GM18951 (cell line): ENCODE measurements around the gene CDC5L.

Experiments
- POLR2A ChIP-seq: IDR thresholded peaks from 4 replicates; pipeline ENCODE4 v1.6.1; 2011; ENCODE audit warnings: mild to moderate bottlenecking; ENCODE audit not compliant: insufficient read length, insufficient read depth; ENCODE audit errors: extremely low read depth
- in situ Hi-C: fragments of 300-500 bp; cut with MboI; formaldehyde crosslinking; loops from one replicate; pipeline ENCODE4 v1.12.0; 2022; ENCODE audit warnings: low sequenced_read_pairs, mixed read lengths, inconsistent platforms; ENCODE audit not compliant: unreplicated experiment

Gene CDC5L

GRCh38 chr6:44409207-44409794, 21.8 kb downstream of the CDC5L start:
- no peak for TF ChIP-seq POLR2A
- in situ Hi-C loops = no loop called here

GRCh38 chr6:44410363-44410762, 22.9 kb downstream of the CDC5L start:
- TF ChIP-seq POLR2A = no peak
- in situ Hi-C loops = no loop called here

GRCh38 chr6:44411141-44411540, 23.6 kb downstream of the CDC5L start:
- in situ Hi-C loops = no loop called here
- TF ChIP-seq POLR2A = no peak

GRCh38 chr6:44415449-44415848, 27.9 kb downstream of the CDC5L start:
- in situ Hi-C loops = no loop called here
- TF ChIP-seq POLR2A = no peak

- in situ Hi-C loops = no loop called here
- TF ChIP-seq POLR2A = no peak
Measured at GRCh38 chr6:44415873-44416502, 28.5 kb downstream of the CDC5L start.

- in situ Hi-C loops = no loop called here
Measured at GRCh38 chr6:44422531-44422930, 35.0 kb downstream of the CDC5L start.

GRCh38 chr6:44423306-44423705, 35.8 kb downstream of the CDC5L start:
- in situ Hi-C loops = no loop called here
- TF ChIP-seq POLR2A = no peak

More at GRCh38 chr6:44422531-44422930, 35.0 kb downstream of the CDC5L start:
- TF ChIP-seq POLR2A = no peak

GRCh38 chr6:44425951-44426350, 38.4 kb downstream of the CDC5L start:
- TF ChIP-seq POLR2A = no peak
- in situ Hi-C loops = no loop called here

GRCh38 chr6:44428682-44429081, 41.2 kb downstream of the CDC5L start:
- TF ChIP-seq POLR2A = no peak
- in situ Hi-C loops = no loop called here

- no peak for TF ChIP-seq POLR2A
- in situ Hi-C loops = no loop called here
Measured at GRCh38 chr6:44430326-44430725, 42.8 kb downstream of the CDC5L start.

- in situ Hi-C loops = no loop called here
- no peak for TF ChIP-seq POLR2A
Measured at GRCh38 chr6:44431118-44431725, 43.7 kb downstream of the CDC5L start.

- in situ Hi-C loops = no loop called here
- TF ChIP-seq POLR2A = no peak
Measured at GRCh38 chr6:44432227-44432626, 44.7 kb downstream of the CDC5L start.

- no peak for TF ChIP-seq POLR2A
Measured at GRCh38 chr6:44432726-44433125, 45.2 kb downstream of the CDC5L start.

GRCh38 chr6:44435500-44435899, 48.0 kb downstream of the CDC5L start:
- no peak for TF ChIP-seq POLR2A
- in situ Hi-C loops = no loop called here

More at GRCh38 chr6:44432726-44433125, 45.2 kb downstream of the CDC5L start:
- in situ Hi-C loops = no loop called here
